Parathyroid adenoma (tissue), 2 donors: Measurements from ENCODE around the gene SMOC2.

ENCODE experiments used
- H2AFZ ChIP-seq: fragments of 300-600 bp; sonication (generic); one replicate; pipeline ENCODE4 v1.7.0; 2017; ENCODE audit warnings: antibody characterized with exemption, mild to moderate bottlenecking
- H3K27ac ChIP-seq: fragments of 300-600 bp; sonication (generic); one replicate; pipeline ENCODE4 v1.7.0; 2017
- H3K27me3 ChIP-seq: fragments of 300-600 bp; sonication (generic); one replicate; pipeline ENCODE4 v1.7.0; 2017; ENCODE audit warnings: low read length; ENCODE audit not compliant: control insufficient read depth, insufficient read depth
- H3K36me3 ChIP-seq: fragments of 300-600 bp; sonication (generic); one replicate; pipeline ENCODE4 v1.7.0; 2017; ENCODE audit warnings: low read length; ENCODE audit not compliant: control insufficient read depth, insufficient read depth
- H3K4me1 ChIP-seq: fragments of 300-600 bp; sonication (generic); one replicate; pipeline ENCODE4 v1.7.0; 2017; ENCODE audit warnings: control low read depth
- H3K4me2 ChIP-seq: fragments of 300-600 bp; sonication (generic); one replicate; pipeline ENCODE4 v1.7.0; 2017; ENCODE audit warnings: low read length
- H3K4me3 ChIP-seq: fragments of 300-600 bp; sonication (generic); one replicate; pipeline ENCODE4 v1.7.0; 2017; ENCODE audit warnings: low read depth, low read length
- H3K79me2 ChIP-seq: fragments of 300-600 bp; sonication (generic); one replicate; pipeline ENCODE4 v1.7.0; 2017; ENCODE audit warnings: control low read depth
- H3K9ac ChIP-seq: fragments of 300-600 bp; sonication (generic); one replicate; pipeline ENCODE4 v1.7.0; 2017; ENCODE audit warnings: mild to moderate bottlenecking
- H3K9me3 ChIP-seq: fragments of 300-600 bp; sonication (generic); one replicate; pipeline ENCODE4 v1.7.0; 2017; ENCODE audit warnings: low read length; ENCODE audit not compliant: control insufficient read depth
- CTCF ChIP-seq: fragments of 300-600 bp; sonication (generic); IDR thresholded peaks from one replicate; pipeline ENCODE4 v1.7.0; 2017; ENCODE audit warnings: antibody characterized with exemption, mild to moderate bottlenecking
- donor health status: primary hyperparathyroidism.

The SMOC2 gene

DNA sequence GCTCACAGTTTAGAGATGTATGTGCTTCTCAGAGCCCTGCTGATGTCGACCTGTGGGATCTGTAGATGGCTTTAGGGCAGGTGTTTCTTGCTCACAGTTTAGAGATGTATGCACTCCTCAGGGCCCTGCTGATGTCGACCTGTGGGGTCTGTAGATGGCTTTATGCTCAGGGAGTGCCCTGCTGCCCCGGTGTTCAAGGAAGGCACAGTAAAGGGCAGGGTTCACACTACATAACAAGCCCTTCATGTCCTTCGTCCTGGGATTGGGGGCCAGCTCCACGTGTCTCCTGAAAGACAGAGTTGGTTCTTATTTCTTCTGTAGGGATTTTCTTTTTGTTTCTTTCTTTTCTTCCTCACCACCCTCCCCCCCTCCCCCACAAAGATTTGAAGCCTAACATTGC is 91.1 kb downstream of the SMOC2 start:
- Histone ChIP-seq H3K36me3 (no peaks in the 10 kb centered on the region), H3K4me1 (no peaks in the 10 kb centered on the region), H3K4me2 (no peak overlapping the region)

DNA sequence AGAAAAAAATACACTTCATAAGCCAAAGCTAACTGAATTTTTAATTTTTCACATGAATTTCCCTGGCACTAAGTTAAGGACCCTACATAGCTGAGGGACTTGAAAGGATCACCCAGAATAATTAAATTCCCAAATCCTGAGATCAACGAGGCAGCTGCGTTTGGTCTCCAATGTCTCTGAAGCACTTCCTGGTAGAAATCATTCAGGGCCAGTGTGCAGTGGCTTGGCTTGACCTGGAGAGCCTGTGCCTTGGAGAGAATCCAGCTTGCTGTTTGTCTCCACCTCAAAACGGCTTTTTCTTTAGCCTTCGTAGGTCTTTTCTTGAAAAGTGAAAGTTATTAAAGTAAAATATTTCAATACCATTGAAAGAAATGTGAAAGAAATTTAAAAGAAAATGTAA is 92.4 kb downstream of the SMOC2 start:
- no peaks in the 10 kb centered on the region for H3K79me2 ChIP-seq
- no peak for TF ChIP-seq CTCF
- H3K4me1 ChIP-seq = no peaks in the 10 kb centered on the region
- no peak overlapping the region for H3K9ac ChIP-seq
- H3K36me3 ChIP-seq = no peaks in the 10 kb centered on the region
- no peak overlapping the region for H3K4me2 ChIP-seq
- no peak overlapping the region for H3K27ac ChIP-seq
- no peaks in the 10 kb centered on the region for H3K27me3 ChIP-seq
- no peak overlapping the region for H2AFZ ChIP-seq
- H3K4me3 ChIP-seq = no peak overlapping the region
- no peaks in the 10 kb centered on the region for H3K9me3 ChIP-seq

More for the DNA sequence above, 91.1 kb downstream of the SMOC2 start:
- Histone ChIP-seq H3K79me2 (no peaks in the 10 kb centered on the region), H3K9ac (no peak overlapping the region), H2AFZ (no peak overlapping the region), H3K27me3 (no peaks in the 10 kb centered on the region), H3K27ac (no peak overlapping the region), H3K4me3 (no peak overlapping the region), H3K9me3 (no peaks in the 10 kb centered on the region)
- no peak for TF ChIP-seq CTCF

GRCh38 chr6:168534265-168534664 is 93.3 kb downstream of the SMOC2 start:
- H3K27me3 ChIP-seq = no peaks in the 10 kb centered on the region
- no peak overlapping the region for H3K4me3 ChIP-seq
- no peak overlapping the region for H3K4me2 ChIP-seq
- no peak overlapping the region for H3K27ac ChIP-seq
- no peaks in the 10 kb centered on the region for H3K4me1 ChIP-seq
- no peak for TF ChIP-seq CTCF
- H3K79me2 ChIP-seq = no peaks in the 10 kb centered on the region
- no peaks in the 10 kb centered on the region for H3K9me3 ChIP-seq
- H3K9ac ChIP-seq = no peak overlapping the region
- H2AFZ ChIP-seq = no peak overlapping the region
- H3K36me3 ChIP-seq = no peaks in the 10 kb centered on the region

GRCh38 chr6:168535711-168536110 is 94.7 kb downstream of the SMOC2 start:
- no peaks in the 10 kb centered on the region for H3K79me2 ChIP-seq
- no peaks in the 10 kb centered on the region for H3K4me1 ChIP-seq
- no peaks in the 10 kb centered on the region for H3K27me3 ChIP-seq
- H3K9ac ChIP-seq = no peak overlapping the region
- no peak overlapping the region for H3K4me2 ChIP-seq
- no peak for TF ChIP-seq CTCF
- no peak overlapping the region for H3K27ac ChIP-seq
- H3K36me3 ChIP-seq = no peaks in the 10 kb centered on the region
- no peak overlapping the region for H3K4me3 ChIP-seq
- H3K9me3 ChIP-seq = no peaks in the 10 kb centered on the region
- H2AFZ ChIP-seq = no peak overlapping the region

- Histone ChIP-seq H3K9ac (no peak overlapping the region), H3K4me2 (no peak overlapping the region), H3K4me3 (no peak overlapping the region), H3K36me3 (no peaks in the 10 kb centered on the region), H3K4me1 (no peaks in the 10 kb centered on the region), H3K9me3 (no peaks in the 10 kb centered on the region), H3K79me2 (no peaks in the 10 kb centered on the region), H2AFZ (no peak overlapping the region), H3K27me3 (no peaks in the 10 kb centered on the region), H3K27ac (no peak overlapping the region)
- no peak for TF ChIP-seq CTCF
These were observed 95.2 kb downstream of the SMOC2 start for GRCh38 chr6:168536196-168536595.
